HG02798 (cell line): ENCODE measurements around the gene PPP1R8.
A peak's percentile ranks its signal among the peaks of the same experiment; 100 is the strongest.
"Not testable (repeated sequence)": the region's sequence is repeated elsewhere in the genome, so short reads cannot be mapped to it uniquely, and the experiment has no call there.

Experiments used
- ATAC-seq: cut with Tn5 transposase; IDR thresholded peaks from one replicate; pipeline ENCODE4 v1.9.1; 2021; ENCODE audit warnings: mild to moderate bottlenecking; ENCODE audit not compliant: unreplicated experiment, poor library complexity

PPP1R8 gene

DNA sequence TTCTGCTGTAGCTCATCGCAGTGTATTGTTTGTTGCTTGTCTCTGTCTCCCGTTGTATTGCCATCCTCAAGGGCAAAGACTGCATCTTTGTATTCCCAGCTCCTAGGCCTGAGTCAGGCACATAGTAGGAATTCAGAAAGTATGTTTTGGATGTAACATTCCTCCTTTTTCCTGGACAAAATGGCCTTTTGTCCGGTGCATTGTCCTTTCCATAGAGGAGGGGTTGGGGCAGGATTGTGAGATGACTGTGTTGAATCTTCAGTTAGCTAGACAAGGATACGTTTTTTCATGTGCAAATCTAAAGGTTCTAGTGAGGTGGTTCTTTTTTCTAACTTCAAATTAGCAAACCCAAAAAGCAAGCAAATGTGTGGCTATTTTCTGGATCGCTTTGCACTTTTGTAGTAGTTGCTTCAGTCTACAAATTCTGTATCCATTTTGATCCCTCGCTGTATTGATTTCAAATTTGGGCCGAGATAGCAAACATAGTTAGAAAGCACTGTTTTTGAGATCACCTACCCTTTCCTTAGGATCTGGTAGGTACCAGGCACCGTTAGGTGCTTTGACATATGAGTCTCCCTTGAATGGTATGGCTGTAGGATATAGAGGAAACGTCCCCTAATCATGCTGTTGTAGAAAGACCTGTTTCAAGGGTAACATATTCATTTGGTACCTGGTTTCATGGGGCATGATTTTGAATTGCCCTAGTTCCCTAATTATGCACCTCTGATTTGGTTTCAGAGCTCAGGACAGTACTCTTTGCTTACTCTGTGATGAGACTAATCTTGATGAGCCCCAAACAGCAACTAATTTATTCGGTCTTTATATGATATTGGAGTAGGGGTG, 1.2 kb downstream of the PPP1R8 start:
- no peak for ATAC-seq

DNA sequence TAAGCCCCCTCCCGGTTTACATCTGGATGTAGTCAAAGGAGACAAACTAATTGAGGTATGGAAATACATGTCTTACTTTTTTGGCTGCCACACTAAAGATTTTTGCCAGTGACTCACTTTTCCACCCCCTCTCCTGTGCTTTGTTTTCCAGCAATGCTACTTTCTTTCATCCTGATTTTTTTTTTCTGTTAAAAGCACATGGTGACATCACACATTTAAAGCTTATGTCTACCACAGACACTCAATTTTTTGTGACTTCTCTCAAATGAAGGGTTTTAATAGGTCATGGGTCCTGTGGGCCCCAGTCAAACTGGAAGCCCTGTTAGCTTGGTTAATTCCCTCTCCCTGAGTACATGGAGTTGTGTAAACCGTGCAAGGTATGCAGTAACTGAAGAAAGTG, 2.2 kb downstream of the PPP1R8 start:
- ATAC-seq: no peak

DNA sequence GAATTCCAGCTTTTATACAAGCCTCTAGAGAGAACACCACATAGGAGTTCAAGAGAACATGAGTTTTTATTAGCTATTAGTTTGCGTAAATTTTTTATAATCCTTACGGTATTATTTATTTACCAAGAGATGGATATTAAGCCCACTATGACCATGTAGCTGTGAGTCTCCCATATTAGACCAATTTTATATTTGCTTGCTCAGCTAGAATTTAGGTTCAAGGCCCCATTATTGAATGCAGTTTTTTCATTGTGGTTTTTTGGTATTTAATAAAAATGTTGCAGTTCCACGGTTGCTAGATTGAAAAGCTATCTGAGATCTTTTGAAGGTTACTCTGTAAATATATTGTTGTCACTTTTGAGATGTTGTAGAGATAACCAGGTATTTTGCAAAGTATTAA, 2.9 kb downstream of the PPP1R8 start:
- no peak for ATAC-seq

DNA sequence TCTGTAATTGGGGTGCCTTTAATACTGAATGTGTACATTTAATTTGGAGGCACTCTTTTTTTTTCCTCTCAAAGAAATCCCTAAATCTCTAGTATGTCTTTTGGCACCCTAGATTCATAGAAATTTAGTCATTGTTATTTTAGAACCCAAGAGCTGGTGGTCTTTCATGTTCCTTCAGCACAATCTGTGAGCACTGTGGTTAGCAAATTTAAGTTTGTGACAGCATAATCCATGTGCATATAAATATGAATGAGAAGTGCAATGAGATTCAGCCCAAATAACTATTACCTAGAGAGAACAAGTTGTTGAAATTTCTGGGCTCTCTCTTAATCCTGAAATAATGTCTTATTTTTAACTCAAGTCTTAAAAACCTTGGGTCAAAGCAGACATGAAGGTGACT, 4.5 kb downstream of the PPP1R8 start:
- no peak for ATAC-seq

DNA sequence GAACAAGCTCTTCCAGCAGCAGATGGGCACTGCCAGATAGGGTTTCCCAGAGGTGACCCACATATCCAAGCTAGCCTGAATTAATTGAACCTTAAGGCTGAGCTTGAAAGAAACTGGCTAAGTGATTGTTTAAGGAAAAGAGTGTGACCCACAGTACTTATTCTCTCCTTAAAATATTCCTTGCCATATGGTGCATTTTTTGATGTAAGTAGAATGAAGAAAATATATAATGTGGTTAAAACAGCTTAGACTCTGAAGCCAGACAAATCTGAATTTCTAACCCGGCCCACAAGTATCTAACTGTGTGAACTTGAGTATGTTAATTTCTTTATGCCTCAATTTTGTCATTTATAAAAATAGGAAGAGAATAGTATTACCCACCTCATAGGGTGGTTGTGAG, 4.9 kb downstream of the PPP1R8 start:
- no peak for ATAC-seq

DNA sequence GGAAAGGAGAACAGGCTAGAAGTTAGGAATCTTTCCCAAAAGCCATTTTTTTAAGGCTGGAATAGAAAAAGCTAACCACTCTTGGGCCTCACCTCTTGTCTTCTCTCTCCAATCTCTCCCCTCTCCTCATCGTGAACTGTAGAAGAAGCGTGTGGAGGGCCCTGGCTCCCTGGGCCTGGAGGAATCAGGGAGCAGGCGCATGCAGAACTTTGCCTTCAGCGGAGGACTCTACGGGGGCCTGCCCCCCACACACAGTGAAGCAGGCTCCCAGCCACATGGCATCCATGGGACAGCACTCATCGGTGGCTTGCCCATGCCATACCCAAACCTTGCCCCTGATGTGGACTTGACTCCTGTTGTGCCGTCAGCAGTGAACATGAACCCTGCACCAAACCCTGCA, 19.4 kb downstream of the PPP1R8 start:
- ATAC-seq: no peak

DNA sequence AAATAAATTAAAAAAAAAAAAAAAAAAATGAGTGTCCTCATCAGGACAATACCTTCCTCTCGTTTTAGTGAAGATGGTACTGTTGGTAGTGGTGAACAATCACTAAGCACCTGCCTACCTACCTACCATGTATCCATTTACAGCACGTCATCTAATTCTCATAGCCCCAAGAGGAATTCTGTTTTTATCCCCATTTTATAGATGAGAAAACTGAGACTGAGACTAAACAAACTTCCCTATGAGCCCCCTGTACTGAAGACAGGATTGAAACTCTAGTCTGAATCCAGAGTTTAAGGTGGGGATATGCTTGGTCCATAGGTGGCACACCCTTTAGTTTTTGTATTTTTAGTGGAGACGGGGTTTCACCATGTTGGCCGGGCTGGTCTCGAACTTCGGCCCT, 24.5 kb downstream of the PPP1R8 start:
- no peak for ATAC-seq

DNA sequence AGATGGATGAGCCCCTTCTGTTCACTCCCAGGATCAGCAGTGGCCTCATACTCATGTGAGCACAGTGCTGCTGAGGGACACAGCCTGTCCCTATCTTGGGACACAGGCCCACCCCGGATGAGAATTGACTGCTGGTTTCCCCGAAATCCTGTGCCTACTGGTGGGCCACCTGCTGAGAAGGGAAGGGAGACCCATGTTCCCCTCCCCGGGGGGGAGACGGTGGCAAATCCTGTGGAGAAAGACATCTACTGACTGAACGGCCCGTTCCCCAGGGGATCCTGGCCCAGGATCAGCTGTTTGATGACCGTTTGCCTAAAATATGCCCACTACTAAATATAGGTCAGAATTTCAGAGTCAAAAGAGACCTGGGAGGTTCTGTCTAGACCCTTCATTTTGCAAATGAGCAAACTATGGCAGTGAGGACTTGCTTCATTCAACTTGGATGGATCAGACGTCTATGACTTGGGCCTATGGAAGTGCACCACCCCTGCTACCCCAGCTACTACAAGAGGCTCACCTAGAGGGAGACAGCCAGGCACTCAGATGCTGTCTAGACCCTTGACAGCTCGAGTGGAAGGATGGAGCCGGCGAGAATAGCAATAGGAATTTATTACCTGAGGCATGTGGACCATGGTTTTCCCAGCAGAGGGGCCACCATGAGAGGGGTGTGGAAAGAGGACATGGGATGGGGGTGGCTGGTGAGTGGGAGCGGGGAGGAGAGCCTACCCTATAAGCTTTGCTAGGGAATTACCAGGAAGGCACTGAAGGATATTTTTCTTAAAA, 26.2 kb downstream of the PPP1R8 start:
- no peak for ATAC-seq

DNA sequence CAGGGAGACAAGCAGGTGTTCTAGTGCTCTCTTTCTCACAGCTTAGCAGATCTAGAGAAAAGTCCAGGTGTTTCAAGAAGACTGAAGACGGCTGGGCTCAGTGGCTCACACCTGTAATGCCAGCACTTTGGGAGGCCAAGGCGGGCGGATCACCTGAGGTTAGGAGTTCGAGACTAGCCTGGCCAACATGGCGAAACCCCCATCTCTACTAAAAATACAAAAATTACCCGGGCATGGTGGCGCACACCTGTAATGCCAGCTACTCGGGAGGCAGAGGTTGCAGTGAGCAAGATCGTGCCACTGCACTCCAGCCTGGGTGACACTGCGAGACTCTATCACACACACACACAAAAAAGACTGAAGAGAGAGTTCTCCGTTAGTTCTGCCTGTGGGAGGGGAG, 27.0 kb downstream of the PPP1R8 start:
- ATAC-seq: not testable (repeated sequence)

DNA sequence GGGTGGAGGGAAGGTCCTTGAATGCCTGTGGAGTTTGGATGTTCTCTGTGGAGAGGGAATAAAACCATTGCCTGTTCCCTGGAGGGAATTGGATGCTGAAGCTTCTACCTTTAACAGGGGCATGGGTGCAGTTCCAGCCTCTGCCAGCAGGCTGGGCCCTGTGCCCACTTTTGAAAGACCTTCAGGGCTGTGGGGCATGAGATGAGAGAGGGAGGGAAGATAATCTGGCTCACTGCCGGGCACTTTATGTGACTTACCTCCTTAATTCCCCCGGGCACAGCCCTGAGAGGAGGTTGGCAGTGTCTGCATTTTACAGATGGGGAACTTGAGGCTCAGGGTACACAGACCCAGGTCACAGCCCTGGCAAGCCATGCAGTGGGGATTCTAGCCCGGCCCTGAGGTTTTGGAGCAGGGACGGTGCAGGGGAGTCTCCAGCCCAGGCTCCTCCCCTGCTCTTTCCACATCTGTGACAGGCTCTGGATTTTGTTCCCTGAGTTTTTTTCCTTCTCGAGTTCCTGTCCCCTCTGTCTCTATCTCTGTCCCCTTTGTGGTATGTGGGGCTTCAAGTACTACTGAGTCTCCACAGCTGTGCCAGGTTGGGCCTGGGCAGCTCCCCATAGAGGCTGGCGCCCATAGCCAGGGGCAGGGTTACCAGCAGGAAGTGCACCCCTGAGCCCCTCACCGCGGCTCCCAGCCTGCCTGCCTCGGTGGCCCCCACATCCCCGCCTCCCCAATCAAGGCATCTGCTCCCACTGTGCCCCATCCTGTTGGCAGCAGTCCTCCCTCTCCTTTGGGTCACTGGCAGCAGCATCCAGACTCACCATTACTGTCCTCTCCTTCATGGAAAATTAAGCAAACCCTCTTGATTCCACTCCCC, 27.7 kb downstream of the PPP1R8 start:
- peak; percentile 82 for ATAC-seq

DNA sequence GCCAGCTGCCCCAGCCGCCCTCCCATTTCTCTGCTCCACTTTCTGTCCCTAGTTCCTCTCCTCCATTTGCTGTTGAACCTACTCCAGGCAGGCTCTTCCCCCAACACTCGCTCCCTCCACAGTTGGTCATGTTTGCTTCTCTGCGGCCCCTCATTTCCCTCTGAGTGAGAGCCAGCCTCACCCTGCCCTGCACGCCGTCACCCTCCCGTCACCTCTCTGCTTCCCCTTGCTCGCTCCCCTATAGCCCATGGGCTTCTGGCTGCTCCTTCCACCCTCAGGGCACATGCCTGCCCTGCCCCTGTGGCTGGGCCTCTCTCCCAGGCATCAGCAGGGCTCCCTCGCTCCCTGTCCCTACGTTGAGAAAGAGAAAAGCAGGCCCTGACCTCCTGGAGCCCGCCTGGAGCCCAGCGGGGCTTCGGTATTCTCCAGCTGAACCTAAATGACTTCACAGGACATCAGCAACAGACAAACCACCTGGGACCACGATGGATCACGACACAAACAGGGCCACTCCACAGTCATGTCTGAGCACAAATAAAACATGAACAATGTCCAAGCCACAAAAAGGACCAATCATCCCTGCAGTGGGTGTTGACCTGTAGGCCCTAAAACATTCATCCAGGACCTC, 28.5 kb downstream of the PPP1R8 start:
- ATAC-seq: no peak

DNA sequence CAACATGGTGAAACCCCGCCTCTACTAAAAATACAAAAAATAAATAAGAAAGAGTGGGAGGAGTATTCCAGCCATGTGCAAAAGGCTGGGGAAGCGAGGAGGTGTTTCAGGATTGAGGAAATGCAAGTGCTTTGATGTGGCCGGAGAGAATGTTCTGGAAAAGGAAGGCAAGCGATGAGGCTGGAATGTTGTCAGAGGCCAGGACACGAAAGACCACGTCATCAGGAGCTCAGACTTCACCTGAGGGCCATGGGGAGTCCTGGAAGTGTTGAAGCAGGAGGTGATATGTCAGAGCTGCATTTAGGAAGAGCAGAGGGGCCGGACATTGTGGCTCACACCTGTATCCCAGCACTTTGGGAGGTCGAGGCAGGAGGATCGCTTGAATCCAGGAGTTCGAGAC, 30.9 kb downstream of the PPP1R8 start:
- no peak for ATAC-seq

DNA sequence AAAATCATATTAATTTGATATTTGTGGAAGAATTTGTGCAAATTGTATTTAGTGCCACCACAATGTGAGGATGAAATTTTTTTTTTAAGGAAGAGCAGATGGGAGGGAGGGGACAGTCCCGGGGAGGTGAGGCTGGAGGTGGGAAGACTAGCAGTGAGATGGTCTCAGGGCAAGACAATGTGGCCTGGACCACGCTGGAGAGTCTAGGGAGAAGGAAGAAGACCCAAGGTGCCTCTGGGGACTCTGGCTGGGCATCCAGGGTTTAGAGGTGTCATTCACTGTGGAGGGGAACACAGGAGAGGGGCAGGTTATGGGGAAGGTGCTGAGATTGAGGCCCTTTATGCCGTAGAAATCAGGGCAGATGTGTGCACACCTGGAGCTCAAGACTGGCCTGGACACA, 31.4 kb downstream of the PPP1R8 start:
- ATAC-seq: no peak

DNA sequence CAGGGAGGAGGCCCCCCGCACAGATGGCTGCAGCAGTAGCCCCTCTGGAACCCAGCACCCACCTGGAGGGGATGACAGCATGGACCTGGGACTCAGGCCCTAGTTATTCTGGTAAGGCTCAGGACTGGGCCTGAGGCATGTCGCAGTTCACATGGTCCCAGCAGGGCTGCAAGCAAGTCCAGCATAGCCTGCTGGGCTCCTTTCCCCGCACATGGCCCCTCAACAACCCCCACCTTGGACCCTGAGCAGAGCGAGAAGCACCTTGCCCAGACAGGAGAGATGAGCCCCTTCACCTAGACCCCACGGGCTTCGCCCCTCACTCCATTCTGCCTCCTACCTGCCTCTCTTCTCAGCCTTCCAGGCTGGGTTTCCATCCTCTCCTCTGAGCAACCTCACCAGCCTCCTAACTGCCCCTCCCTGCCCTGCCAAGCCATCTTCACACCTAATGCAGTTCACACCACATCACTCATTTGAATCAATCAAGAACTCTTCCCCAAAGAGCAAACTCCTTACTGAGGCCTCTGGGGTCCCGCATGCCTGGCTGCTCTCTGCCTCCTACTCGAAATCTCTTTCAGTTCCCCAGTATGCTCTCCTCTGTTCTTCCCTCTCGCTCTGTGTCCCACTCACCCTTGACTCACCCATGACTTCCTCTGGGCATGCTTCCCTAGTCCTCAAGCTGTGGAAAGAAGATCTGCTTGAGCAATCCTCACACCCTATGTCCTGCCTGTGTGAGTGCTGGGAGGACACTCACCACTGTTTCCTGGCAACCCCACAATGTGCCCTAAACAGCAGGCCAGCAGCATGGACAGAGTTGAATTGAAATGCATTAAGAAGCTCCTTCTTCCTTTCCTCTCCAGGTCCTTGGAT, 32.3 kb downstream of the PPP1R8 start:
- ATAC-seq: no peak

DNA sequence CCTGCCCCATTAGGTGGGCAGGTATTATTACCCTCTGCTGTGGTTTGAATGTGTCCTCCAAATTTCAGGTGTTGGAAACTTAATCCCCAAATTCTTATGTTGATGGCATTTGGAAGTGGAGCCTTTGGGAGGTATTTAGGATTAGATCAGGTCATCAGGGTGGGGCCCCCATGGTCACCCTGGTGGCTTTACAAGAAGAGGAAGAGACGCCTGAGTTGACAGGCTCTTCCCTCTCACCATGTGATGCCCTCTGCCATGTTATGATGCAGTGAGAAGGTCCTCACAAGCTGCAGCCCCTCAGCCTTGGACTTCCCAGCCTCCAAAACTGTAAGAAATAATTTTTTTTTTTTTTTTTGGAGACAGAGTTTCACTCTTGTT, 32.9 kb downstream of the PPP1R8 start:
- no peak for ATAC-seq

DNA sequence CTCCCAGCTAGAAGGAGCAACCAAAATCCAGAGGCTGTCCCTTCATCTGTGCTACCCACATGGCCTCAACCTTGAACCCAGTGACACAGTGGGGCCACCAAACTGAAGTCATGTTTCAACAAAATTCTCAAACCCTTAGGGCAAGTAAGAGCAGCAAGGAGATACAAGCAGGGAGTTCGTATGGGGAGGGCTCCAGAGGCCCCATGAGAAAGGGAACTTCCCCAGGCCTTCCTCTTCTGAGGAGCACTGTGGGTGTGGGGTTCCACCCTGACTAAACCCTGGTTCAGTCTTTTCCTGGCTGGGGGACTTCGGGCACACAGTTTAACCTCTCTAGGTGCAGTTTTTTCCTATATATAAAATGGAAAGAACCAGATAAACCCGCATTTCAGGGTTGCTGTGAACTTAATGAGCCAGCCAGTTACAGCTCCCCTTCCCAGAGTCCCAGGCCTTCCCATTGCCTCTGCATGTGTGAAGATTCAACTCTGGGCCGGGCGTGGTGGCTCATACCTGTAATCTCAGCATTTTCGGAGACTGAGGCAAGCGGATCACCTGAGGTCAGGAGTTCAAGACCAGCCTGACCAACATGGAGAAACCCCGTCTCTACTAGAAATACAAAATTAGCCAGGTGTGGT, 33.8 kb downstream of the PPP1R8 start:
- no peak for ATAC-seq

DNA sequence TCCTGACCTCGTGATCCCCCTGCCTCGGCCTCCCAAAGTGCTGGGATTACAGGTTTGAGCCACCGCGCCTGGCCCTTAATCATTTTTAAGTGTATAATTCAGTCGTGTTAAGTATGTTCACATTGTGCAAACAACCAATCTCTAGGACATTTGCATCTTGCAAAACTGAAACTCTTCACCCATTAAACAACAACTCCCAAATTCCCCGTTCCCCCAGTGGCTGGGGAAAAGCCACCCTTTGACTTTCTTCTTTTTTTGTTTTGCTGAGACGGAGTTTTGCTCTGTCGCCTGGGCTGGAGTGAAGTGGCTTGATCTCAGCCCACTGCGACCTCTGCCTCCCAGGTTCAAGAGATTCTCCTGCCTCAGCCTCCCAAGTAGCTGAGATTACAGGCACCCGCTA, 35.2 kb downstream of the PPP1R8 start:
- ATAC-seq: no peak

DNA sequence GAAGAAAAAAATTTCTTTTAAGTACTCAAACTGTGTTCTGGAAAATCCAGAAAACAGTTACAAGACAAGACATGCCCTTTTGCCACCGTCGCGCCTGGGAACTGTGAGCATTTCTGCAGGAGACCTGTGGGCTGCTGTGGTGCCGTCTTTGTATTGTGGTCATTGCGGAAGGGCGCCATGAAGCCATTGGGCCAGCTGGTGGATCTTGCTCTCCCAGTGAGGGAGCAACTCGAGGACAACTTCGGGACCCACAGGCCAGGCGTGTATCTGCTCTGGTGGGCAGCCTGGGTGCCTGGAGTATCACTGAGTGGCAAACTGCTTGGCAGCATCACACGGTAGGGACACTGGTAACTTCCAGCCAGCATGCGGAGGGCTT, 38.0 kb downstream of the PPP1R8 start:
- no peak for ATAC-seq
